CD4-positive, alpha-beta T cell treated with Interleukin-17A for 1 hour (primary cell): ENCODE results near the gene C1orf50.
A peak's percentile ranks its signal among the peaks of the same experiment; 100 is the strongest.

Experiments used
- DNase-seq: peaks from one replicate; pipeline ENCODE4 v3.0.0-alpha.2; 2020

The C1orf50 gene

DNA sequence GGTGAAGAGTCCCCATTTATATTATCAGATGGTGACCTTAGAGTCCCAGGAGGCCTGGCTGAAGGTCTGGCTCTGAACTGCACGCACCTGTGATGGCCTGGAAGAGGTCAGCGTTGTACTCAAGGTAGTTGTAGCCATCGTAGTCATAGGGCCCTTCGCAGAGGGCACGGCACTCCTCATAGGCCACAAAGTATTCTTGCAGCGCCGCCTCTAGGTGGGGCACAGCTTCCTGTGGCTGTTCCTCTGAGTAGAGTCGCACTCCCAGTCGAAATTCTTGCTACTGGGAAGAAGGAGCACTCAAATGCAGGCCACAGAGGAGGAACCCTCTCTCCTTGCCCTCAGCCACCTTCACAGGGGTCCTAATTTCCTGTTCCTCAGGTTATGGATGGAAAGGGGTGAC is 7.9 kb upstream of the C1orf50 start:
- DNase-seq, result no peak

DNA sequence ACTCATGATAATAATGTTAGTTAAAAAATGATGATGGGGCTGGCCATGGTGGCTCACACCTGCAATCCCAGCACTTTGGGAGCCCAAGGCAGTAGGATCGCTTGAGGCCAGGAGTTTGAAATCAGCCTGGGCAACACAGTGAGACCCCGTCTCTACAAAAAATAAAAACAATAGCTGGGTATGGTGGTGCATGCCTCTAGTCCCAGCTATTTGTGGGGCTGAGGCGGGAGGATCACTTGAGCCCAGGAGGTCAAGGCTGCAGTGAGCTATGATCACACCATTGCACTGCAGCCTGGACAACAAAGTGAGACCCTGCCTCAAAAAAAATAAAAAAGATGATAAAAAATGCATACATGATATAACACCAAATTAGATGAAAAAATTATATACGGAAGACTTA is 5.5 kb upstream of the C1orf50 start:
- no peak for DNase-seq

DNA sequence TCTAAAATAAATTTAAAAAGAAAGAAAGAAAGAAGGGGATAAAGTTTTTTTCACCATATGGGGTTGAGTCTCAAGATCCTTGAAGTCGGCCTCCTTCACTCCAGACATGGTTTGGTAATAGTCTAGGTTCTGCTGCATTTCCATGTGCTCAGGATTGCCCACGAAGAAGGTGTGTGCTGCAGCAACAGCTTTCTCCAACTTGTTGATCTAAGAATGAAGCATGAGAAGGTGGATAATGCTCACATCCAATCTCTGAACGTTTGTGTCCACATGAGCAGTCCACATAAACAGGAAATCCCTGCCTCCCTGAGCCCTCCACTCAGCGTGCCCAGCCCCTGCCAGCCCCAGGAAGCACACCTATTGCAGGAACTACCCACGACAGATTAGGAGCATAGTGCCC is 4.8 kb upstream of the C1orf50 start:
- DNase-seq, result no peak

DNA sequence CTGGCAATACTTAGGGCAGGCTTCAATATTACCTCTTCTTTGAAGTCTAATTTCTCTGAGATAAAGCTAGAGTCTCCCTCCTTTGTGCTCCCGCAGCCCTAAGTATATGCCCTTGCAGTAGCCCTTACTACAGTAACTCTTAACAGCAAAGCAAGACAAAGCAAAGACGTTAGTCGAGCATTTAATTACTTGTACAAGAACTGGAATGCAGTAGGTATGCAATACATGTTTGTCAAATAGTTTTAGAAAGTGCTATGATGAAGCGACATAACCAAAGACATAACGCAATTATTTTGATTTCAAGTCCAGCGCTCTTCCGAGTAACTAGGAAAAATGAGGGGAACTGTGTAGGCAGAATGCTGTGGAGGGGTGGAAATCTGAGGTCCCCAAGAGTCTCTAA is 1.8 kb upstream of the C1orf50 start:
- DNase-seq, result no peak

- peak; percentile 44 for DNase-seq
Observed at GRCh38 chr1:42765832-42766740, 963 bp upstream of the C1orf50 start.

GRCh38 chr1:42767510-42768000 is 506 bp downstream of the C1orf50 start:
- DNase-seq, result no peak

- DNase-seq, result no peak
Observed at GRCh38 chr1:42768172-42768571, 1.1 kb downstream of the C1orf50 start.

DNA sequence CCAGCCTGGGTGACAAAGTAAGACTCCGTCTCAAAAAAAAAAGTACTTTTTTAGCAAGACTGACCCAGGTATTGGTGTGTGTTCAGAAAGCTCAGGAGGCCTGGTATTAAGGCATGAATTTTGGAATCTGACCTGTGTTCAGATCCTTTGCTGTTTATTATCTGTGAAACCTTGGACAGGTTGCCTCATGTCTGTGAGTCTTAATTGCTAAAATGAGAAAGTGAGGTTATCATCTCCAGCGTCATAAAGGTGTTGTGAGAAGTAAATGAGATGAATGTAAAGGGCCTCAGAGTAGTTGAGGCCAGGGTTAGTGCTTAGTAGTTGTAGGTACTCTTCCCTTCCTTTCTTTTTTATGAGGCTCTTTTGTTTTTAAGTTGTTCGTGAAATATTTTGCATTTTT is 2.8 kb downstream of the C1orf50 start:
- DNase-seq, result no peak

DNA sequence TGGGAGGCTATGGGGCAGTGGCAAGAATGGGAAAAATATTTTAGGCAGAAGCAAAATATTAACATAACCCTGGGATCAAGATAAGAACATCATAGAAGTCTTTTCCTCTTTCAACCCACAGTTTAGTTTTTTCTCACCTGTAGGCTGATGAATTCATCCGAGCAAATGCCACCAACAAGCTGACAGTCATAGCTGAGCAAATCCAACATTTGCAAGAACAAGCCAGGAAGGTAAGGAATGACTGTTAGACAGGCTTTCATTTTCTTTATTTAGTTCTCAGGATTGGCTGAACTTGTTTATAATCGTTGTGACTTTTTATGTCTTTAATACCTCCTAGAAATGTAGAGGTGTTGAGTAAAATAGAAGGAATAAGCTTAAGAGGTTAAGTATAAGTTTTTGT is 6.4 kb downstream of the C1orf50 start:
- no peak for DNase-seq

GRCh38 chr1:42774928-42775526 is 8.0 kb downstream of the C1orf50 start:
- no peak for DNase-seq

DNA sequence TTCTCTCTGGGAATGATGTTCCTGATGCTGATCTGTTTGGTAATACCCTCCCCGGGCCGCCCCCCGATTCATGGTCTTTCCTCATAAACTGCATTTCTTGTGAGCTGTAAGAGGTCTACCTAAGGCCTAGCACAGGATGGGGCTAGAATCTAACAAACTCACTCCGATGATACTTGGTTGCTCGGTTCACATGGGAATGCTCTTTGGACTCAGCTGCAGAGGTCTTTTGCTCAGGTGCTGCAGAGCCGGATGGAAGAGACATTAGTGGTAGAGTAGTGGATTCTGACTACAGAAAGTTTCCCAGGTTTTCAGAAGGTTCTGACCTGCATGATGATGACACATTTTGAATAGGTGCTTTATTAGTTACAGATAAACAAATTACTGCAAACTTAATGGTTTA is 9.5 kb downstream of the C1orf50 start:
- no peak for DNase-seq

DNA sequence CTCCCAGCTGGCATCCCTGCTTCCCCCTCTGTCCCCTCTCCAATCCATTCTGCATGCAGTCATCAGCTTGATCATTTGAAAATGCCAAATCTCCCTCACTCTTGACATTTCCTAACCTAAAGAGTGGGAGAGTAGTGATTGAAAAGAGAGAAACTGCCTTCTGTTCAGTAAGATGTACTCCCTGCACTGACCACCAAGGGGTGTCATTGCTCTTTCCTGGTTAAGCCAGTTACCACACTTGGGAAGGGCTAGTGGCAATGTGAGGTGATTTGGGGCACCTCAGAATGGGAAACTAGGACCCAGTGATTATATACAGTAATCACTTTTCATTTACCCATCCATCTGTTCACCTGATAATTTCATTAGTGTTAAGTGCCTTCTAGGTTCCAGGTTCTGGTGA is 10.8 kb downstream of the C1orf50 start:
- peak; percentile 42 for DNase-seq

DNA sequence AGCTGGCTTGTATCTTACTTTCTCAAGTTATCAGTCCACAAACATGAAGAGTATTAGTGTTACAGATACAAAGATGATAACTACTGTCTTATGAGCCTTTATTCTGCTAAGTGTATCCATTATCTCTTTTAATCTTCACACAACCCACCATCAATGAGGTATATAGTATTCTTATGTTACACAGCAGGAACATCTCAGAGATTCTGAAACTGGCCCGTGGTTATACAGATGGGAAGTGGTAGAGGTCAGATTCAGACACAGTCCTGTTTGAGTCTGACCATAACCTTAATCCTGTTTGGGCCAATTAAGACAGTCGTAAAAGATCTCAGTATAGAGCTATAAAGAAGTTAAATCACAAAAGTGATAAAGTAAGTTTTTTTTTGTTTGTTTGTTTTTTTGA is 12.7 kb downstream of the C1orf50 start:
- no peak for DNase-seq

GRCh38 chr1:42780176-42780575 is 13.1 kb downstream of the C1orf50 start:
- no peak for DNase-seq

DNA sequence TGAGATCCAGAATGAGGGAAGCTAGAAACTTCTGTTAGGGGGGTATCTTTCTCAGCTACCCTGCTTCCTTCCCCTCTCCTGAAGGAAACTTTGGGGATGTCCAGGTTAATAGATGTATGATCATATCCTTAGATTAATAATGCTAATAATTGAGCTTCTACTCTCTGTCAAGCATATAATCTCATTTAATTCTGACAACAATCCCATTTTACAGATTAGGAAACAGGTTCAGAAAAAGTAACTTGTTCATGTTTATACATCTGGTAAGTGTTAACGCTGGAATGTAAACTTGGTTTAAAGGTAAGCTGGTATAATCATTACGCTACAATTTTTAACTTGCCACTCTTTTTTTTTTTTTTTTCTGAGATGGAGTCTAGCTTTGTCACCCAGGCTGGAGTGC is 16.0 kb downstream of the C1orf50 start:
- DNase-seq, result no peak

DNA sequence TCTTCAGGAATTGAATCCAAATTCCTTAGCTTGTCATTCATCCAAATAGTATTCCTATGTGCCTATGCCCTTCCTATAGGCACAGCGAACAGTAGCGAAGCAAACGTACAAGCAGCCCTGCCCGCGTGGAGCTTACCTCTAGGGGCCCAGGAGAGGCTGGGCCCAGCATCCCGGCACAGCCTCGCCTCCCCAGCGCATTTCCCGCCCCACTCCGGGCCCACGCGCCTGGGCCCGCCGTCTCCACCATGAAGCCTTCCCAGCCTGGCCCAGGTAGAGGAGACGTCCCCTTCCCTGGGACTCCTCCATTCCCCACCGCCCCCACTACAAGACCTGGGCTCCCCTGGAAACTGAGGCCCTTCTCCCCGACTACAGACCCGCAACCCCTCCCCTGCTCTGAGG is 17.5 kb downstream of the C1orf50 start:
- DNase-seq, result no peak

GRCh38 chr1:42784946-42785693 is 18.1 kb downstream of the C1orf50 start, which contains the start of gene TMEM269:
Gene TMEM269 (plus strand): TSS chr1:42784991. CDS start chr1:42789894, 4,903 bp downstream.
- peak; percentile 43 for DNase-seq

DNA sequence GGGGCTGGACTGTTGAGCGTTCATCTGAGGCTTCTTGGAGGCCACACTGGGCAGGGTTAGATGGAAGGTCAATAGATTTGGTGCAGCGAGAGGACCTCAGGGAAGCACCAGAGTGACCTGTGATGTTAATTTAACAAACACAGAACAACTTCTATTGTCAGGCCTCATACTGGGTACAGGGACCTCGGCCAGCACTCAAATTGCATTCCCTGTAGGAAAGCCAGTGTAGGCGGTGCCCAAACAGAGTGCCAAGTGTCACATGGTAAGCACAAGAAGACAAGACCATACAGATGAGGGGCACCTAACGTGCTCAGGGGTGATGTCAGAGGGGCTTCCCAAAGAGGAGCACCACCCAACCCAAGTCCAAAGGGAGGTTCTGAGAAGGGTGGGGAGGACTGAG is 19.0 kb downstream of the C1orf50 start:
- DNase-seq, result no peak

DNA sequence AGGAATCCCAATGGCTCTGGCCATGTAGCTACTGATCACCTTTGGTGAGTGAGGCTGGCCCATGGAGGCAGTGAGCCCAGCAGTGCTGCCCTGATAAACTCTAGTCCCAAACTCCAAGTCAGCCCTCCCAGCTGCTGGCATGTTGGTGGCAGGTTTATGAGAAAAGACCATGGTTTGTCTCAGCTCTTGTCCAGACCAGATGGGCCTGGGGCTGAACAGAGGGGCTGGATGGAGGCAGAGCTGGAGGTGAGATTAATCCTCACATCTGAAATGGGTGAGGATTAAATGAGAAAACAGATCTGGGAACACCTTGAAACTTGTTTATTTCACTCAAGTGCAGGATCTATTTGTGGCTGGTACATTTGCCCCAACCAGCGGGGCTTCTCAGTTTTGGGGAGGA is 21.0 kb downstream of the C1orf50 start:
- DNase-seq, result no peak

DNA sequence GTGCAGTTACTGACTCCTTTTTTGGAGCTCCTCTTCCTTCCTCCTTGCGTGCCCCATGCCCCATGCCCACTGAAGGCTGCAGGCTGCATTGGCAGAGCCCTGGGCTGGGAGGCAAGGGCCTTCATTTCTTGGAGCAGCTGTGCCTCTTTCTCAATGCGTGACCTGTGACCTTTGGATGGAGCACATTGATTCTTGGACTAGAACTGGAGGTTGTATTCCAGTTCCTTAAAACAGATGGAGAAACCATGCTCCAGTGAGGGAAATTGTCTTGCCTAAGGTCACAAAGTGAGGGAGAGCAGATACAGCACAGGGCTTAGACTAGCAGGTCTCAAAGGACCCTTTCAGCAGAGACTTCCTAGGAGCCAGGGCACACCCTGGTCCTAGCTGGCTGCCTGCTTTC is 26.8 kb downstream of the C1orf50 start:
- DNase-seq, result no peak

DNA sequence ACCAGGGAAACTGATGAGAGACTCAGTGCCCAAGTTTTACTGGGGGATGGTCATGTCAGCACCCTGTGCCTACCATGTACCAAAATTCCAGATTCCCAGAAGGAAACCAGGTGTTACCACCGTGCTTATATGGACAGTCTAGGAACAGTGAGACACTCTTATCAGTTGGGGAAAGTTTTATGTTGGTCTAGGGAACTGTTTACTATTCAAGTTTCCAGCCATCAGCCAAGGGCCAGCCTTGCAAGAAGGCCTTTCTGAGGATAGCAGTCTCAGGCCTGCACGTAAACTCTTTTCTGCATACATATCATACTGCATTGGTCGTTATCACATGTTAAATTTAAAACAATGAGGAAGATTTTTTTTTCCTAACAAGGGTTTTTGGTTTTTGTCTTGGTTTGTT is 30.4 kb downstream of the C1orf50 start:
- DNase-seq, result no peak

DNA sequence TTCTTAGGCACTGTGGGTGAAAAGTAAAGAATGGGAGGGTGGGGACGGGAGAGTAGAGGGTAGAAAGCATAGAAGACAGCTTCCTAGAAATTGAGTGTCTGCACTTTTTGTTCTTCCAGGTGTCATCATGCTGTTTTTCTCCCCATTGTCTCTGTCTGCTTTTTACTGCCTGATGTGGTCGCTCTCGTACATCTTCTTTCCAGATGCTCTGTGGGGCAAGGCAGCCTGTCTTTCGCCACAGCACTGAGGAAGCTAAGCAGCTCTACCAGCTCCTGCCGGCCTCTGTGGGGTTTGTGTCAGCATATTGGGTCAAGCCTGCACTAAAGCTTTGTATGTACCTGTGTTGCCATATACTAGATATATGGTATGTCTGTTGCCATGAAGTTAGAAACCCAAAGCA is 30.9 kb downstream of the C1orf50 start:
- DNase-seq, result no peak

- DNase-seq, result no peak
Observed at GRCh38 chr1:42801832-42802473, 34.9 kb downstream of the C1orf50 start.
